ENCODE measurements around the gene CSRP1.

Gene CSRP1

GRCh38 chr1:201450721-201451291 is 56.1 kb downstream of the CSRP1 start:
- peak; percentile 10 for DNase-seq

- DNase-seq = no peak
These were observed 57.9 kb downstream of the CSRP1 start for GRCh38 chr1:201448990-201449389.

DNA sequence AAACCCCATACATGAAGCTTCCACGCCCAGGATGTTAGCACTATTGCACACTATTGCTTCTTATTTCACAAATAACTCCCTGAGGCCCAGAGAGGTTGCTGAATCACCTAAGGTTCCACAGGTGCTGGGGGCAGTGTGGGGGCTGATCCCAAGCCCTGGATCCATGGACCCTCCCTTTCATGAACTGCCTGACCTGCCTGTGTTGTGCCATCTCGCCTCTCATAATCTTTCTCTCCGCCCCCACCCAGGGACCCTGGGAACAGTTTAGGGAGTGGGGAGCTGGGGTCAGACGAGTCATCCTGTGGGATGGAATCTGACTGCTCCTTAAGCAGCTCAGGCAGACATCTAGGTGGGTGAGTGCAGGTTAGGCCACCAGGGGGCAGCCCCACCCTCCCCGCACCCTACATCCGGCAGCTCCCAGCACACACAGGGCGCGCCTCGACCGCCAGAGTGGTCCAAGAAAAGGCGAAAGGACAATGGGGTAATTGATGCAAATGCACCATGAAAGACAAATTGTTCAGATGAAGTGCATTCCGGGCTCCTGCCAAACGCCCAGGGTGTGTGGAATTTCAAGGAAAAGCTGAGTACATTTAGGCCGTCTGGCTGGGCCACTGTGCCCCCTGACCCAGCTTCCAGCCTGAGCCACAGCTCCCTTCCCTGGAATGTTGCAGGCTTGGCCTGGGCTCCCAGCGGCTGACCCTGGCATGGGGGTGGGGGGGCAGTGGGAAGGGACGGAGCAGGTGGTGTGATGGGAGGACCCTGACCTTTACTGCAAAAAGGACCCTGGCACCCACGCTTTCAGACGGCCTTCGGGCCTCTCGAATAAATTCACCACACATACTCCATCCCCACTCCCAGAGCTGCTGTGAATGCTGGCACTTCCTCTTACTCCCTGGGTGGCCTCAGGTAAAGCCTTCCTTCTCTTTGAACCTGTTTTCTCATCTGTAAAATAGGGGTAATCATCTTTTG is 58.7 kb downstream of the CSRP1 start:
- DNase-seq = no peak

- DNase-seq = no peak
These were observed 61.6 kb downstream of the CSRP1 start for GRCh38 chr1:201445310-201445709.

DNA sequence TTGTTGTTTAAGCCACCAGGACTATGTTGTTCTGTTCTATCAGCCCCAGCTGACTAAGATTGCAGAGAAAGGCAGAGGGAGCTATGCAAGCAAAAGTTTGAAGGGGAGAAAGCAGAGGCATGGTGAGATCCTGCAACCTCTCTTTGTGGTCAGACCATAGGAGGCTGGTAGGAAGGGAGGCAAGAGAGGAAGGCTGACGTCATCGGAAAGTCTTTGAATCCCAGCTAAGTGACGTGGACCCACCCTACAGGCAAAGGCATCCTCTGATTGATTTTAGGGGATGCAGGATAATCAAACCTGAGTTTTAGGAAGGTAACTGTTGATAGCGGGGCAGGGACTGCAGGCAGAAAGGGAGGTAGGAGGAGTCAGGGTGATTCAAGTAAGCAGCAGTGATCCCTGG is 62.1 kb downstream of the CSRP1 start:
- no peak for DNase-seq

GRCh38 chr1:201443747-201444146 is 63.2 kb downstream of the CSRP1 start:
- no peak for DNase-seq

DNA sequence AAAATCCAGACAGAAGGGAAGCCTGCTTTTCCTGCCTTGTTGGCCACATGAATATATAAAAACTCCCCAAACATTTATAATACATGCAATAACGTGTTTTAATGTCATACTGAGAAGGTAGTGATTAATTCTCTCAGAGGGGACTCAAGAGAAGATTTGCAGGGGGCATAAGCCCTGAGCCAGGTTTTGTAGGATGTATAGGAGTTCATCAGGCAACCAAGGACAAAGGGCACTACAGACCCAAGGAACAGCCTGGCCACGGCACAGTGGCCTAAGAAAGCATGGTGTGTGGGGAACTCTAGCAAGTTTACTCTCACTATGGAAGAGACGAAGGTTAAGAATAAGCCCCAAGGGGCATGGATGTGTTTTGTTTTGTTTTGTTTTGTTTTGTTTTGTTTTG is 70.0 kb downstream of the CSRP1 start:
- DNase-seq = no peak

- DNase-seq = no peak
These were observed 70.5 kb downstream of the CSRP1 start for GRCh38 chr1:201436393-201436792.

DNA sequence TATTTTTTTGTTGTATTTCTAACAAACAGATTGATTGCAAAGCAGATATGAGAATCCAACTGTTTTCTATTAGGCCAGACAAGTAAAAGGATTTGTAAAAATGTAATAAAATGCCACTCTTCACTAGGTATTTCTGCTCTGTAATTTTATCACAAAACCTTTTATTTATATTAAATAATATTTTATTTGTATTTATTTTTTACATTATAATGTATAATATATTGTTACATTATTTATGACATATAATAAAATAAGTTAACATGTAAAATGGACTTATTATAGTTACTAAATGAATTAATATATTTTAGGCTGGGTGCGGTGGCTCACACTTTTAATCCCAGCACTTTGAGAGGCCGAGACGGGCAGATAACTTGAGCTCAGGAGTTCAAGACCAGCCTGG is 72.7 kb downstream of the CSRP1 start:
- DNase-seq = no peak

- no peak for DNase-seq
These were observed 73.3 kb downstream of the CSRP1 start for GRCh38 chr1:201433609-201434008.

All from NCI-H2171 treated with DMSO at 0.1 percent for 48 hours (cell line).